ENCODE data around the gene NPM1.
"Not testable (repeated sequence)": the region's sequence is repeated elsewhere in the genome, so short reads cannot be mapped to it uniquely, and the experiment has no call there.

Gene NPM1

GRCh38 chr5:171413993-171414392 lies 26.3 kb downstream of the NPM1 start:
- DNase-seq, result not testable (repeated sequence)

GRCh38 chr5:171415115-171415730 lies 27.6 kb downstream of the NPM1 start:
- DNase-seq, result no peak

DNA sequence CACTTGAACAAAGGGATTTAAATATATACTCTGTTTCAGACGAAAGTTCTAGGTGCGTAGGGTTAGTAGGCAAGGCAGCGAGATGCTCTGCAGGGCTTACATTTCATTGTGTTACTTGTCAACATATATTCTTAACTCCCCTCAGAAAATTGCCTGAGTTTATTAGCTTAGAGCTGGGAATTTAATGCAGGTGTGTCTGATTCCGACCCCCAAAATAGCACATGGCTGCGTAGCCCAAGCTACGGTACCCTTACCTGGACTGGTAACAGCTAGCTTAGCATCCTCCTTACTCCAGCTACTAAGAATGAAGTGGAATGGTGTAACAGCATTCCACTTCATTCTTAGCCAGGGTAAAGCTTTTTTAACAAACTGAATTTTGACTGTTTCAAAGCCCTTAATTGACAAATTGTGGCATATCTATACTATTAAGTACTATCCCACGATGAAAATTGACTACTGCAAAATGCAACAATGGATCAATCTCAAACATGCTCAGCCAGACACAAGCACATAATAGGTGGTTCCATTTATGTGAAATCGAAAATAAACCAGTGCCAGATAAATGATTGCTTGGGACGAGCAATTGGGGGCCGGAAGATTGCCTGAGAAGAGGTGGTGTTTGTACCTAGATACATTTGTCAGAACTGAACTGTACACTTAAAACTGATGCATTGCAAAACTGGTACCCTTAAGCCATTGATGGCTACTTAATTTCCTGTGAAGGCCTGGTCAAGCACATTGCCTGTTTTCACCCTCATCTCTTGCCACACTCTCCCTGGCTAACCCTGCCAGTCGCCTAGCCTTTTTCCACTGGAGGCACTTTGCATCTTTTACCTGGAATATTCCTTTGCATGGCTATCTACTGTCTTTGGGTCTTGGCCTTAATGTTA lies 28.8 kb downstream of the NPM1 start:
- DNase-seq, result no peak

GRCh38 chr5:171418316-171418981 lies 30.8 kb downstream of the NPM1 start:
- DNase-seq, result peak; percentile 83

DNA sequence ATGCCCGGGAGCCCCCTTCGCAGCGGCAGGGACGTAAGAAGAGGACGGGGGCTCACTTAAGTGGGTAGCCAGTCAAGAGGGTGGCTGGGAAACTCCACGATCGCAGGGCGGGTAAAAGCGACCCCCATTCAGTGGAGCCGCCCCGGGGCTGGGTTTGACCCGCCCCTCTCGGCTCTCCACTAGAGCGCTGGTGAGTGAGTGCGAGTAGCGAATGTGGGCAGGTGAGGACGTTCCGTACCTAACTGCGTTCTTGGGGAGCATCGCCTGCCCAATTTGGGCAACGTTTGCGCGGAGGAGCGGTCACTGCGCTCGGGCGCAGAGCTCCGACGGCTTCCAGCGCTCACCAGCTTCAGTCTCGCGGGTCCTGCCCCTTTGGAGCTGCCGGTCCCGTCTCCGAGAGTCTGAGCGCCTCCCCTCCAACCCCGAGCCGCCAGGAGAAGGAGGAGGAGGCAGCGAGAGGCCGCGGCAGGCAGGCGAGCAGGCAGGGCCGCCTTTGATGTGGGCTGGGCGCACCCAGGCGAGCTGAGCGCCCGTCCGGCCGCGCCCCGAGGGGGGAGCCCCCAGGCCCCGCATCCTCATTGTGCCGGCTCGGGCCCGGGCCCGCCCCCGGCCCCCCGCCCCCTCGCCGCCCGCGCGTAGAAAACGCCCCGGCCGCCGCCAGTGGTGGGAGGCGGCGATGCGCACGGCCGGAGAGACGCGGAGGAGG lies 31.5 kb downstream of the NPM1 start, which contains the start of gene FGF18:
Gene FGF18 (plus strand): TSS at position 666 of the 706 bp plus-strand sequence. CDS start 553 bp downstream, outside the sequence.
- peak; percentile 75 for DNase-seq

DNA sequence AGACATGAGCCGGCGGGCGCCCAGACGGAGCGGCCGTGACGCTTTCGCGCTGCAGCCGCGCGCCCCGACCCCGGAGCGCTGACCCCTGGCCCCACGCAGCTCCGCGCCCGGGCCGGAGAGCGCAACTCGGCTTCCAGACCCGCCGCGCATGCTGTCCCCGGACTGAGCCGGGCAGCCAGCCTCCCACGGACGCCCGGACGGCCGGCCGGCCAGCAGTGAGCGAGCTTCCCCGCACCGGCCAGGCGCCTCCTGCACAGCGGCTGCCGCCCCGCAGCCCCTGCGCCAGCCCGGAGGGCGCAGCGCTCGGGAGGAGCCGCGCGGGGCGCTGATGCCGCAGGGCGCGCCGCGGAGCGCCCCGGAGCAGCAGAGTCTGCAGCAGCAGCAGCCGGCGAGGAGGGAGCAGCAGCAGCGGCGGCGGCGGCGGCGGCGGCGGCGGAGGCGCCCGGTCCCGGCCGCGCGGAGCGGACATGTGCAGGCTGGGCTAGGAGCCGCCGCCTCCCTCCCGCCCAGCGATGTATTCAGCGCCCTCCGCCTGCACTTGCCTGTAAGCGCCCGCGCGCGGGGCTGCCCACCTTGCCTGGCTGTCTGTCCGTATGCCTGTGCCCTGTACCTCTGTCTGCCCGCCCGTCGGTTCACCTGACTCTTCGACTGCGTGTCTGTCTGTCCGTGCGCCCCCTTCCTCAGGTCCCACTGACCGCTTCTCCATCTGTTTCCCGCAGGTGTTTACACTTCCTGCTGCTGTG lies 32.2 kb downstream of the NPM1 start:
- peak; percentile 69 for DNase-seq

DNA sequence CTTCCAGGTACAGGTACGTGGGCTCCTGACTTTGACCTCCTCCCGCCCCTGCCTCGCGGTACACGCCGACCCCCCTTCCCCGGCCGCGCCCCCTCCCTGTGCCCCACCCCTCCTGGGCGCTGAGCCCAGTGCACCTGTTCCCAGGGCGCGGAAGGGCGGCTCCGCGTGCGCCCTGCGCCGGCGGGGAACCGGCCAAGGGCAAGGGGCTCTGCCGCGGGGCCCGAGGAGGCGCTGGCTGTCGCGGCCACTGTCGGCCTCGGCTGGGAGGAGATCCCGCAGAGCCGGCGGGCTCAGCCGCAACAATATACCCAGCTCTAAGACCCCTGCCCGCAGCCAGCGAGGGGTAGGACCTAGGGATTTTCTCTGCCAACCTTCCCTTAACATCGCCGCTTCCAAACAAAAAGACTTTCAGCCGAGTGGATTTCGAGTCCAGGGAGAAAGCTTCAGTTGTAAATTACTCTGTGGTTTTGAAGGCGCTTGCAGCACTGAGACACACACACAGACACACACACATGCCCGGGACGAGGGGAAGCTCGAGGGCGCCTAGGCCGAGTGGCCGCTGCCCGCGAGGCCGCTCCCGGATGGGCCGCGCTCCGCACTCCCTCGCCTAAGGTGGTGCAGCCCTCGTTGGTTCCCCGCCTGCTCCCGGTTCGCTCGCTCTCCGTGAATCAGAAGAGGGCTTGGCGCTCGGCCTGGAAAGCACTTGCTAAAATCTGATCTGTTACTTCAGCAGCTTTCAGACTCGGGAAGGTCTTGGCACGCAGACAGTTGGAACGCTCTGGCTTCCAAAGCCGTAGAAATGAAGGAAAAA lies 33.0 kb downstream of the NPM1 start:
- peak; percentile 56 for DNase-seq

- peak; percentile 59 for DNase-seq
These were observed 33.9 kb downstream of the NPM1 start for GRCh38 chr5:171421331-171422262.

- DNase-seq, result peak; percentile 53
These were observed 34.8 kb downstream of the NPM1 start for GRCh38 chr5:171422495-171422894.

- DNase-seq, result peak; percentile 42
These were observed 35.4 kb downstream of the NPM1 start for GRCh38 chr5:171422902-171423663.

GRCh38 chr5:171424726-171425125 lies 37.1 kb downstream of the NPM1 start:
- peak; percentile 37 for DNase-seq

- DNase-seq, result peak; percentile 45
These were observed 38.1 kb downstream of the NPM1 start for GRCh38 chr5:171425596-171426244.

DNA sequence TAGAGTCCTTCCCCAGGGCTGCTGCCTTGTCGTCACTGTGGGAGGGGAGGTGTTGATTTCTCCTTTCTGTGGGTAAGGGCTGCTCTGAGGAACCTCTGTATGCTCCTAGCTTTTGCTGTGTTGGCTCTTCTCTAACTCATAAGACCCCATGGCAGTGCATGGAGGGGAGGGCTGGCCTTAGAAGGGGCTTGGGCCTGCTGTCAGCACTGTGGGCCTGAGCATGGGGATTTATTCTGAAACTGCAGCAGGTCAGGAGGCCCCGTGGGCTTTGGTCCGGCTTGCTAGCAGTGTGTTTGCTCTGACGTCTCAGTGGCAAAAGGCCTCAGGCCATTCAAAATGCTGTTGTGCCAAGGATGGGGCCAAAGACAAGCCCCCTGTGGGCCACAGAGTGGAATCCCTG lies 38.6 kb downstream of the NPM1 start:
- peak; percentile 42 for DNase-seq

DNA sequence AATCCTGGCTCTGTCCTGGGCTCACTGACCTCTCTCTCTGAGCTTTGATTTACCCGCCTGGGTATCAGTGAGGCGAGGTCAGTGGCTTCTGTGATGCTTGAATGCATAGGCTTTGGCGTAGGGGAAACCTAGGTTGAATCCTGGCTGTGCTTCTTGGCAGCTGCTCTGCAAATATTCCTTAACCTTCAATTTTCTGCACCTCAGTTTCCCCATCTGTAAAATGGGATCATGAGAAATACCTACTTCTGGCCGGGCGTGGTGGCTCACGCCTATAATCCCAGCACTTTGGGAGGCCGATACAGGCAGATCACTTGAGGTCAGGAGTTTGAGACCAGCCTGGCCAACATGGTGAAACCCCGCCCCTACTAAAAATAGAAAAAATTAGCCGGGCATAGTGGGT lies 39.0 kb downstream of the NPM1 start:
- DNase-seq, result no peak

GRCh38 chr5:171427318-171428167 lies 39.9 kb downstream of the NPM1 start:
- peak; percentile 48 for DNase-seq

GRCh38 chr5:171428168-171428696 lies 40.6 kb downstream of the NPM1 start:
- DNase-seq, result peak; percentile 37

- peak; percentile 27 for DNase-seq
These were observed 41.3 kb downstream of the NPM1 start for GRCh38 chr5:171428809-171429542.

Data from activated effector memory CD4-positive, alpha-beta T cell treated with anti-CD3 and anti-CD28 coated beads, Interleukin-2, amount 50 U/mL, for 16 hours (primary cell).